GM18498 (cell line): ENCODE results near the gene AQP7.
"Not testable (repeated sequence)": the region's sequence is repeated elsewhere in the genome, so short reads cannot be mapped to it uniquely, and the experiment has no call there.

Source experiments
- ATAC-seq: cut with Tn5 transposase; IDR thresholded peaks from one replicate; pipeline ENCODE4 v1.9.1; 2021; ENCODE audit warnings: mild to moderate bottlenecking, moderate library complexity; ENCODE audit not compliant: unreplicated experiment

The AQP7 gene

DNA sequence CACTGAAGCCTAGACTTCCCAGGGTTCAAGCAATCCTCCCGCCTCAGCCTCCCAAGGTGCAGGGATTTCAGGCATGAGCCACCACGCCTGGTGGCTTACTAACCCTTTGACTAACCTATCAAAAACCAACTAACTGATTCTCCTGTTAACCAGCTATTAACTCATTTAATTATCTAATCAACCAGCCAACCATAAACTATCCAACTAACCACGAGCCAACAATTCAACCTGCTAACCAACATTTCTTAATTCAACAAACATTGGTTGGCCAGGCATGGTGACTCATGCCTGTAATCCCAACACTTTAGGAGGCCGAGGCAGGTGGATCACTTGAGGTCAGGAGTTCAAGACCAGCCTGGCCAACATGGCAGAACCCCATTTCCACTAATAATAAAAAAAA is 3.3 kb downstream of the AQP7 start:
- not testable (repeated sequence) for ATAC-seq

DNA sequence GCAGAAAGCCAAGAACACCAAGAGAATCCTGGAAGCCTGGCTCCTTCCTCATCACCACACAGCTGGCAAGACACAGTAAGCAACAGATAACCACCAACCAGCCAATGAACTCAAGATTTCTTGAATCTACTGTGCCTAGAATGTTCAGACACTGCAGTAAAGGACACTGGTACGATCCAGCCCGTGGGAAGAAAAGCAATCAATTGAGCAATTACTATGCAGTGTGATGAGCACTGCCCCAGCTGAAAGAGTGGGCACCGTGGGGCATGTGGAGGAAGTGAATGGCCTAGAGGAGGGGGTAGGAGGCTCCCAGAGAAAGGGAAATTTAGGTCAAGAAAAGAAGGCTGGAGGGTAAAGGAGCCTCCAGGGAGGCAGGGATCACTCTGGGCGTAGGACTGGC is 4.6 kb downstream of the AQP7 start:
- ATAC-seq, result not testable (repeated sequence)

DNA sequence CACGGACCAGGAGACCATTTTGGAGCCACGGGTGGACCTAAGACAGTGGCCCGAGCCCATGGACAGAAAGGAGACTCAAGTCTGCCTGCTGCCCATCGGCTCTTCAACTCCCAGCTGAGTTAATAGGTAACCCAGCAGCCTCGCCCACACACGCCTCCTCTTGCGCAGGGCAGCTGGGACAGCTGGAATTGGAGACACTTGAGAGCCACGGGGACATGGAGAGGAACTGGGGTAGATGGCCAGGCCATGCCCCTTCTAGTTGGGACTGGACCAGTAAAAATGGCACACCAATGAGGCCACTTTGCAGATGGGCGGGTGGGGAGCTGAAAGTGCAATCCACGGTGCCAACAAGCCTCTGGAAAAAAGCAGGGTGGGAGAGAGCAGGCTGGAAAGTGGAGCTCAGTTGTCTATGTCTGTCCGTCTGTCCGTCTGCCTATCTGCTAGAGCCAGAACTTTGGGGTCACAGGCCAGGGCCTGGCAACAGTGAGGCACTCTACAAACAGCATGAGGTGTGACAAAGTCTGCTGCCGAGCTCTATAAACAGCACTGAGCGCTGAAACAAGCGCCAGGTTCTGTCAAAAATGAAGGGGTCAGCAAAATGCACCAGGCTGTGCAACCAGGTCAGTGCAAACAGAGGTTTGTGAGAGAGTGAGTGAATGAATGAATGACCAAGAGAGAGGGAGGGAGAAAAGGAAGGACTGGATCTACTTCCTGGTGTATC is 7.0 kb downstream of the AQP7 start:
- not testable (repeated sequence) for ATAC-seq

DNA sequence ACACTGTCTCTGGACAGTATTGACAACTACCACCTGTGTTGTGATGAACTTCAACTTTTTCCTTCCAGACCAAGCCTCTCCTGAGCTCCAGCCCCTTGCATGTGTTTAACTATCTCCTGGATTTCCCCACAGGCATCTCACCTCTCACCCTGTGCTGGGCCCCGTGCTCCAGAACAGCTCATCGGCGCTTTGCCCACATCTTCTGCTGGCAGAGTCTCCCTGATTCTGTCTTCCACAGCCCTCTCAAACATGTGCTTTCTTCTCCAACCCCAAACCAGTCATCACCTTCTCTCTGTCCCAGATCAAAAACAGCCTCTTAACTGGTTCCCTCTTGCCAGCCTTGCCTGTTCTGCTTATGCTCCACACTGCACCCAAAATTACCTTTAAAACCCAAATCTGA is 8.4 kb downstream of the AQP7 start:
- not testable (repeated sequence) for ATAC-seq

DNA sequence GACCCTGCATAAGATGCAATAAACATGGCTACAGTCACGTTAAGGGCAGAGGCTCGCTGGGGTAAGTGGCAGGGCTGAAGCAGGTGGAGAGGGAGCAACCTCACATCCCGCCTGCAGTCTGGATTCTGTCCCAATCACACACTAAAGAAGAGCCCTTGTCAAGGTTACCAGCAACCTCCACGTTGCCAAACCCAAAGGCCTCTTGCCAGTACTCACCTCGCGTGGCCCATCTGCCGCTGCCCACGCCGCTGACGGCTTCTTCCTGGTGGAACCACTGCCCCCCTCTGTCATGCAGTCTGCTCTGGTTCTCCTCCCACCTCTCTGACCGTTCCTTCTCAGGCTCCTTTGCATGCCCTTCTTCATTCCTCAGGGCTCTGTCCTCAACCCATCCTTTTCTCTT is 8.8 kb downstream of the AQP7 start:
- ATAC-seq, result no peak

DNA sequence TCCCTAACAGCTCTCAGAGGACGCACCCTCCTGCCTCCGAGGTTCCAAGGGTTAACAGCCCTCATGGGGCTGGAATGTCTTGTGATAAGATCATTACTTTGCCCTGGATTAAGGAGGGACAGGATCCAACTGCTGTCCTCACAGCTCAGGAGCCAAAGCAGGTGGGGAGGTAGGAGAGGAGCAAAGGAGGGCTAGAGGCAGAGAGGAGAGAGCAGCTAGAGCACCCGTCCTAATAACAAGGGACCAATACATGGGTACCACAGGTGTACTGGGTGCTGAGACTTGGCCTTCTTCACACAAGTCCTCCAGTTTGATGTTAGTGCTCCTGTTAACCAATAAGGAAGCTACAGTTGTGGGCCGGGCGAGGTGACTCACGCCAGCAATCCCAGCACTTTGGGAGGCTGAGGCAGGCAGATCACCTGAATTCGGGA is 9.8 kb downstream of the AQP7 start:
- ATAC-seq, result not testable (repeated sequence)

DNA sequence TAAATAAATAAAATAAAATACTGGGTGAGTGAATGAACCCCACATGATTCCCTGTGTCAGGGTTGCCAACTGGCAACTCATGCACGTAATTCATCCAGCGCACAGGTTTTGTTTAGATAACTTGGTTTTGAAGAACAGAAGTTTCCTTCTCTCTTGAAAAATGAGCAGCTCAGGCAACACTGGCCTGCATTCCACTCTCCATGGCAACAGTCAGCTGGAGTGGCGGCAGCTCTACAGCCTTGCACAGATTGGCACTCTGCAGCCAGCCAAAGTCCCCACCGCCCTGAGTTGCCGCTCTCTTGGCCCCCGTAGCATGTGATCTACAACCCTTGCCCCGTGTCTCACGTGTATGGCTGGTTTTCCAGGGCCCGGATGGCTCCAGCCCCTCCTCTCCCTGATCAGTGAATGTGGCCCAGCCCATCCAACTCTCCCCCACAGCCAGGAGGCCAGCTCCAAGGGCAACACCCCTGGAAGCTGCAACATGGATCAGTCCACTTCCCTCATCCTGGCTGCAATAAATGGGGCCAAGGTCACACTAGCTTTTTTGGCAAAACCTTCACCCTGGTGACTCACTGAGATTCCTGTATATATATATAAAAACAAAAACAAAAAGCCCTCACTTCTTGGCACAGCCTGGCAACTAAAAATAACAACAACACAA is 11.1 kb downstream of the AQP7 start:
- not testable (repeated sequence) for ATAC-seq

DNA sequence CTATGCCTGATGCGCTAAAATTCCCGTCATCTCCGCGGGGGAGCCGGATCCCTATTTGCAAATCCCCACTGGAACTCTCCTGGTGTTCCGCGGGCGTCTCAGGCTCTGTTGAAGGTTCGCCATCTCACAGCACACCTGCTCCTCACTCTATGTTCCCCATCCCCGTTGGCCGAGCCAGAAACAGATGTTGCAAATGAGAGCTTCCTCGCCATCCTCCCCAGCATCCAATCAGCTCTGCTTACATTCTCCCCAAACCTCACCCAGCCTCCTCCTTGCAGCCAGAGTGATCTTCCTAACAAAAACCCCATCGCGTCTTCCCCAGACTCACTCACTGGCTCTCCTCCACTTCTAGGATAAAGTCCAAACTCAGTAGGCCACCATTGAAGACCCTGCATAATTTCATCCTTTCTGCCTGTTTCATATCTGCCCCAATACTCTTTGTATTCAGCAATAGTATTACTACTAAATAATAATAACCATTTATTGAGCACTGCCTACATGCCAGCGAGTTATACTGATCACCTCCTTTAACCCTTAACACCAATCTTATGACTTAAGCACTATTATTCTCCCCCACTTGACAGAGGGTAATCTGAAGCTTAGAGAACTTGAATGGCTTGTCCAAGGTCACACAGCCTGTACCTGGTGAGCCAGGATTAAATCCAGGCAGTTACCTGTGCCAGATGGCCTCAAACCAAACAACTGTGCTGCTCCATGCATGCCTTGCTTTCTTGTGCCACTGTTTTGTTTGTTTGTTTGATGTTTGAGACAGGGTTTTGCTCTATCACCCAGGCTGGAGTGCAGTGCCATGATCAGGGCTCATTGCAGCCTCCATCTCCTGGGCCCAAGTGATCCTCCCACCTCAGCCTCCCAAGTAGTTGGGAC is 14.0 kb downstream of the AQP7 start:
- ATAC-seq, result no peak

DNA sequence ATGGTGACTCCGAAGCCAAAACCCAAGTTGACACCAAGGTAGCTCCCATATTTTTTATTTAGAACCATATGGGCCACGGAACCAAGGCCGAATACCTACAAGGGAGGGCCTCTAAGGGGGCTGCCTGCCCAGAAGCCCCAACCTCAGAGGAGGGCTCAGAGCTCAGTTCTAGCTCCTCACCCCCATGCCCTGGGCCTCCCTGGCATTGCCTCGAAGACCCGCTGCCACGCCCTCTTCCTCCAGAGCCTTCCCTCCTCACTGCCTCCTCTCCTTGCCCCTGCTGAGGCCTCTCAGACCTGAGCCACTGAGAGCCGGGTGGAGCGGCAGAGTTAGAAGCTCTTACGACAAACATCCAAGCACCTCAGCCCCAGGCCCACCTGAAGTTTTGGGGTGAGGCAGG is 15.4 kb downstream of the AQP7 start:
- ATAC-seq, result not testable (repeated sequence)

DNA sequence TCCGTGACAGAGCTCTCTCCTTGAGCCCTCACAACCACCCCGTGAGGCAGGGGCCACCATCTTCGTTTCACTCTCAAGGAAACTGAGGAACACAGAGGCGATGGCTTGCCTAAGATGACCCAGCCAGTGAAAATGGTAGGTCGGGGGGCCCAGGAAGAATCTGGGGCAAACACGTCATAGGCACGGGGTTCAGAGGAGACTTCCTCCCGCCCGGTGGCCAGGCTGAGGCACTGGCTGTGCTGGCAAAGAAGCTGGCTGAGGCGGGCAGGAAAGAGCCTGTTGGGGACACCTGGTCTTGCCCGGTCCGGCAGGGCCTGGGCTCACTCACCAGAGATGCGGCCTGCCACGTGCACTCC is 15.7 kb downstream of the AQP7 start:
- ATAC-seq, result not testable (repeated sequence)

DNA sequence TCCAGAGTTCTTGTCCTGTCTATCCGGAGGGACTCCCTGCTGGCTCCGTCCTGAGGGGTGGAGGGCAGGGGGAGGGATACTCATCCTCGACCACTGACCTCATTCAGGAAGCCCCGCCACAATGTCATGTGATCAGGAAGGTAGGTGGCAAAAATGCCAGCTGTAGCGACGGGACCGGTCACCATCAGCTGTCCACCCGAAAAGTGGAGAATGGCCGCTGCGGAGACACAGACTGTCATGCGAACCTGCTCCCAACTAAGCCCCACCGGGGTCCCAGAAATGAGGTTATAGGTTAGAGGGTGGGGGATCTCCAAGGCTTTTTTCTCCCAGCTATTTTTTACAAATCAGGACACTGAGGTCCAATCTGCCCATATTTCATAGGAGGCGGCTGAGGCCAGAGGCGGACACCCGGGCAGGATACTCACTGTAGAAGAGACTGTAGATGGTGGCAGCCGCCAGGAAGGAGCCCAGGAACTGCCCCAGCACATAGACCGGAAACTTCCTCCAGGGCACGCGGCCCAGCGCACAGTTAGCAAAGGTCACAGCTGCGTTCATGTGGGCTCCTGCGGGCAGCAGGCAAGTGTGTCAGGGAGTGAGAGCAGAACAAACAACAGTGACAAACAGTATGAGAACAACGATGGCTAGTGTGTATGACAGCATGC is 16.3 kb downstream of the AQP7 start:
- ATAC-seq, result not testable (repeated sequence)

DNA sequence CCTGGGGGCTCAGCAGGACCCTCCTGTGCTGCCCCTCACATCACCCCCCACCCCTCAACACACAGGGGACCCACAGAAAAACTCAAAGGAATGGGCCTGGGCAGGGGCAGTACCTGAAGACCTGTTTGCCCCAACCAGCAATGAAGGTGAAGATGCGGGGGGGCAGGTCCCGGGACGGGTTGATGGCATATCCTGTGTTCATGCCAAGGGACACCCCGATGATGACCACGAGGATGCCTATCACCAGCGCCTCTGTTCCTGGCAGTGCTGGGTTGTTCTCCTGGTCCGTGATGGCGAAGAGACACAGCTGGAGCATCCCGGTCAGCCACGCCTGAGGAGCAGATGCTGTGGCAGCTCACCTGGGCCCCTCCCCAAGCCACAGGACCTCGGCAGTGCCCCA is 16.8 kb downstream of the AQP7 start:
- not testable (repeated sequence) for ATAC-seq

DNA sequence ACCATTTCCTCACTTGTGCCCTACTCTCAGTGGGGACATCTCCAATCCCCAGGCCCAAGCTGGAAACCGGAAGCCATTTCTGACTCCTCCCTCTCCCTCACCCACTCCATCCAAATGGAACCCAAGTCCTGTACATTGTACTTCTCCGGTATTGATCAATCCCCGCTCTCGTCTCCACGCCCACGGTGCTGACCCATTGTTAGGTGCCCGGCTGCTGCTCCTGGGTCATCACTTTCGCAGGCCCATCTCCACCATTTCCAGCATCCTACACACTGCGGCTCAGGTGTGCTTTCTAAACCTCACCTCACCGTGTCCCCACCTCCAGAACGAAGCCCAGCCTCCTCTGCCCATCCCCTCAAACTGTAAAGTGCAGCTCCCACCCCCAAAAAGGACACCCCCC is 19.0 kb downstream of the AQP7 start:
- not testable (repeated sequence) for ATAC-seq

DNA sequence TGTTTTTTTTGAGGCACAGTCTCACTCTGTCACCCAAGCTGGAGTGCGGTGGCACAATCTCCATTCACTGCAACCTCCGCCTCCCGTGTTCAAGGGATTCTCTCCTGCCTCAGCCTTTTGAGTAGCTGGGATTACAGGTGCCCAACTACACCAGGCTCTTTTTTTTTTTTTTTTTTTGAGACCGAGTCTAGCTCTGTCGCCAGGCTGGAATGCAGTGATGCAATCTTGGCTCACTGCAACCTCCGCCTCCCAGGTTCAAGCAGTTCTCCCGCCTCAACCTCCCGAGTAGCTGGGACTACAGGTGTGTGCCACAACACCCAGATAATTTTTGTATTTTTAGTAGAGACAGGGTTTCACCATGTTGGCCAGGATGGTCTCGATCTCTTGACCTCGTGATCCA is 20.0 kb downstream of the AQP7 start:
- not testable (repeated sequence) for ATAC-seq

DNA sequence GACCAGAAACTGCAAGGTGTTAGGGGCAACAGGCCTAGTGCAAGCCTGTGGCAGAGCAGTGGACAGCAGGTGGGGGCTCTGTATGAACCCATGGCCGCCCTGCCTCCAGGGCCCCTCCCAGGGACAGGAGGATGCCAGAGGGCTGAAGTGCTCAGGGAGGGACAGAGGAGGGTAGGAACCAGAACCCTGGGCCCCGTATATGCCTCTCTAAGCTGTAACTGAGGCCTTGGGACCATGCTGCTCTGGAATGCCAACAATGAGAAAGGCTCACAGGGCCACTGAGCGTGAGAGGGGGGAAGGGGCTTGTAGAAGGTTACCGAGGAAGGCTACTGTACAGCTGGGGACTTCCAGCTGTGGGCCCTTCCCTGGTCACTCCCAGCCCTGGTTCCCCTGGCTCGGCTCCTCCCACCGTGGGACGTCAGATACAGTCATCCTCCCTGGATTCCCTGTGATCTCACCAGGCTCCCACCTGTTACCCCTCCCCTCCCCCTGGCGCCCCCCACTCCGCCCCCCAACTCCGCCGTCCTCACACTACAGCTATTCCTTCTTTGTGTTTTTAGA is 21.1 kb downstream of the AQP7 start:
- ATAC-seq, result no peak

DNA sequence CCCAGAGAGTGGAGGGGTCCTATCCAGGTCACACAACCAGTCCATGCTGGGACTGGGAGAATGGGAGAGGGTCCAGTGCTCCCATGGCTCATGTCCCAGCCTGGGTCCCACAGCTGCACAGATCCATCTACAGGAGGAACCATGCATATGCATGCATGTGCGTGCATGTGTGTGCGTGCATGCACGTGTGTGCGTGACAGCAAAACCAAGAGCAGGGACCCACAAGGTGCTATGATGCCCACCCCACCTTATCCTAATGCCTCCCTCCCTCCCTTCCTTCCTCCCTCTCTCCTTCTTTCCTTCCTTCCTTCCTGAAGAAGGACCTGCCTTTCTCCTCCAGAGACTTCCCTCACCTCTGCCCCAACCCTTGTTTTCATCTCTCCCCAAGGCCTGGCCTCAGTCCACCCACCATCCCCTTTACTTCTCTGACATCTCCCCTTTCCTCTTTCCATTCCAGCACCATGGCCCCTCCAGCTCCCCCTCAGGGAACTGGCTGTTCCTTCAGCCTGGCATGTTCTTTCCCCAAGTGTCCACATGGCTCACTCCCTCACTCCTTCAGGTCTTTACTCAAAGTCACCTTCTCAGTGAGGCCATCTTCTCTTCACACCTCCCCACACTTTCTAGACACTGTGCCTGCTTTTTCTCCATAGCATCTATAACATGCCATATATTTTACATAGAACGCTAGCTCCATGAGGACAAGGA is 21.8 kb downstream of the AQP7 start:
- no peak for ATAC-seq

DNA sequence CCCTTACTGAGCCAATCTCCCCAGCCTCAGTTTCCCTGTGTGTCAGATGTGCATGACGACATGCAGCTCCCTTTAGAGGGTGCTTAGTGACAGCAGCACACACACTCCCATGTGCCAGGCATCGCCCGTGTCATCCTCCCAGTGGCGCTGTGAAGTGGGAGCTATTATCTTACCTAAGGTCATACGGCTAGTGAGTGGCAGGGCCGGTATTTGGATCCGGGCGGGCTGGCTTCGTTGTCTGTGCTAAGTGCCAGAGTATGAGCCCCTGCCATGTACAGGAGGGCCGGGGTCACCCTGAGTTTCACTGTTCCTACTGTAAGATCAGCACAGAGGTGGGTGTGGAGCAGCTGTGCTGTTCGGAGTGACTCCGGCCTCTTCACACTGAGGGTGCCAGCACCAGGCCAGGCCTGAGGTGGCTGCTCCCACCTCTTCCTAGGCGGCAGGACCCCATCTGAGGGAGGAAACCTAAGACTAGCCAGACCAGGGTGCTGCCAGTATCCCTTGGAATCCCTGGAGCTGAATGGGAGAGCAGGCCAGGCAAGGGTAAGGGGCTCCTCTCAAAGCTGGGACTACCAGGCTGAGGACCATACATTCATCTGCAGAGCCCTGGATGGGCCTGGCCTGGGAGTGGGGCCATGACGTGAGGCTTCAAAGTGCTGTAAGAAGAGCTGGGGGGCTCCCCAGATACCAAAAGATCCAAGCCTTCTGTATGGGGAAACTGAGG is 22.5 kb downstream of the AQP7 start:
- no peak for ATAC-seq

DNA sequence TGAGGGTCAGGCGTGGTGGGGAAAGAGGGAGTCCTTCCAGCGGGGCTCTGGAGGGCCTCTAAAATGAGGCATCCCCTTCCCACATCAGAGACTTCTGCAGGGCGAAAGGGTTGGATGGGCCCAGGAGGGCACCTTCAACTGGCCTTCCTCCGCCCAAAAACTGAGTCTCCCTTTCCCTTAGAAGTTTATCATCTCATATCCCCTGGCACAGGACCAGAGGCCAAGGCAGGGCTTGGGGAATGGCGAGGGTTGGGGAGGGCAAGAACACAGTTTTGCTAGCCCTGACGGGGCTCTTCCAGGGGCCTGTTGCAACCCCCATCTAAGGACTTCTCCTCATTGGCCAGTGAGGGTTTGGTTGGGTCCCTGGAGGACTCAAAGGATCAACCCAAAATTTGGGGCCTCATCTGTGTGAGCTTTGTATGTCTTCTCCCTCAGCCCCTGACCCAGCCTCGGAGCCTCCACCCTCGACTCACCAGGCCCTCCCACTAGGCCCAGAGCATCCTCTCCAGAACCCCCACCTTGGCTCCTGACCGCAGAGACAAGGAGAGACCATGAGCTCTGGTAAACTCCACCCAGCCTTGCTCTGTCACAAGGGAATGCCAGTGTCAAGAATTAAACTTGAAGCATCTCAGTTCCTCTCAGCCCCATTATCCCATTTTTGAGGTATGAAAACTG is 24.1 kb downstream of the AQP7 start:
- no peak for ATAC-seq
